PC-3 (cell line): ENCODE measurements around the gene FAM13A.

ENCODE experiments used
- CTCF ChIP-seq: fragments of 300-600 bp; sonication (generic); conservative IDR thresholded peaks from 2 replicates; pipeline ENCODE4 v1.5.1; 2017; ENCODE audit warnings: antibody characterized with exemption, low read depth, mild to moderate bottlenecking, low read length
- EZH2 ChIP-seq: fragments of 300-600 bp; sonication (generic); IDR thresholded peaks from one replicate; pipeline ENCODE4 v1.6.1; 2017; ENCODE audit warnings: antibody characterized with exemption, mild to moderate bottlenecking, low read length; ENCODE audit not compliant: unreplicated experiment

GRCh38 chr4:88752754-88753153, 304.2 kb downstream of the FAM13A start:
- TF ChIP-seq EZH2 = no peak
- TF ChIP-seq CTCF = no peak
